MM.1S (cell line): ENCODE data around the gene WIPF3.

Source experiments
- DNase-seq: peaks from one replicate; pipeline ENCODE4 v3.0.0-alpha.2; 2015
- H2AFZ ChIP-seq: fragments of 300-600 bp; sonication (generic); 2 replicates; pipeline ENCODE4 v1.6.0; 2016; ENCODE audit warnings: antibody characterized with exemption, low read length
- H3F3A ChIP-seq: fragments of 300-600 bp; sonication (generic); 2 replicates; pipeline ENCODE4 v1.6.1; 2016; ENCODE audit warnings: mild to moderate bottlenecking, antibody characterized with exemption, low read length, moderate library complexity, mixed read lengths; ENCODE audit not compliant: insufficient read depth
- H3K27ac ChIP-seq: fragments of 300-600 bp; sonication (generic); 2 replicates; pipeline ENCODE4 v1.5.1; 2016; ENCODE audit warnings: mild to moderate bottlenecking, low read length
- H3K27me3 ChIP-seq: fragments of 300-600 bp; sonication (generic); replicated peaks from 2 replicates; pipeline ENCODE4 v1.6.0; 2016; ENCODE audit warnings: low read length; ENCODE audit not compliant: insufficient read depth
- H3K36me3 ChIP-seq: fragments of 300-600 bp; sonication (generic); replicated peaks from 2 replicates; pipeline ENCODE4 v1.6.1; 2016; ENCODE audit warnings: mild to moderate bottlenecking, low read length, mixed read lengths; ENCODE audit not compliant: insufficient read depth
- H3K4me1 ChIP-seq: fragments of 300-600 bp; sonication (generic); 2 replicates; pipeline ENCODE4 v1.6.1; 2016; ENCODE audit warnings: low read length, mixed read lengths
- H3K4me2 ChIP-seq: fragments of 300-600 bp; sonication (generic); 2 replicates; pipeline ENCODE4 v1.6.0; 2016; ENCODE audit warnings: low read depth, low read length
- H3K4me3 ChIP-seq: fragments of 300-600 bp; sonication (generic); 2 replicates; pipeline ENCODE4 v1.5.1; 2016; ENCODE audit warnings: low read length, mixed read lengths
- H3K79me2 ChIP-seq: fragments of 300-600 bp; sonication (generic); 2 replicates; pipeline ENCODE4 v1.6.1; 2016; ENCODE audit warnings: mixed run types, low read length, mixed read lengths
- H3K9ac ChIP-seq: fragments of 300-600 bp; sonication (generic); 2 replicates; pipeline ENCODE4 v1.6.1; 2016; ENCODE audit warnings: low read length, mixed read lengths
- H3K9me2 ChIP-seq: fragments of 300-600 bp; sonication (generic); replicated peaks from 2 replicates; pipeline ENCODE4 v1.6.1; 2016; ENCODE audit warnings: mild to moderate bottlenecking, low read length, mixed read lengths; ENCODE audit not compliant: insufficient read depth
- H3K9me3 ChIP-seq: fragments of 300-600 bp; sonication (generic); replicated peaks from 2 replicates; pipeline ENCODE4 v1.6.1; 2016; ENCODE audit warnings: mild to moderate bottlenecking, low read length, mixed read lengths; ENCODE audit not compliant: insufficient read depth
- H4K20me1 ChIP-seq: fragments of 300-600 bp; sonication (generic); 2 replicates; pipeline ENCODE4 v1.6.1; 2016; ENCODE audit warnings: mild to moderate bottlenecking, low read length, moderate library complexity, mixed read lengths; ENCODE audit not compliant: insufficient read depth
- CTCF ChIP-seq: fragments of 300-600 bp; sonication (generic); IDR thresholded peaks from 2 replicates; pipeline ENCODE4 v1.5.1; 2016; ENCODE audit warnings: antibody characterized with exemption, low read length, mixed read lengths
- EZH2 ChIP-seq: fragments of 300-600 bp; sonication (generic); optimal IDR thresholded peaks from 2 replicates; pipeline ENCODE3; 2017; ENCODE audit warnings: low read depth, mild to moderate bottlenecking, antibody characterized with exemption, low read length, mixed read lengths
- EZH2phosphoT487 ChIP-seq: fragments of 300-600 bp; sonication (generic); IDR thresholded peaks from 2 replicates; pipeline ENCODE4 v1.6.1; 2018; ENCODE audit warnings: antibody characterized with exemption, low read length

Gene WIPF3

GRCh38 chr7:29921404-29922010 is 115.2 kb downstream of the WIPF3 start:
- Histone ChIP-seq H3K79me2 (no peaks in the 10 kb centered on the region), H3K27ac (no peak overlapping the region), H3K4me3 (no peak overlapping the region), H3K9me2 (no peaks in the 10 kb centered on the region), H3K9me3 (no peaks in the 10 kb centered on the region), H3K9ac (no peak overlapping the region), H2AFZ (no peak overlapping the region), H3K36me3 (no peaks in the 10 kb centered on the region), H3K4me2 (no peak overlapping the region), H3K4me1 (no peaks in the 10 kb centered on the region), H3K27me3 (no peaks in the 10 kb centered on the region), H4K20me1 (no peaks in the 10 kb centered on the region), H3F3A (no peaks in the 10 kb centered on the region)
- peak; percentile 92 for TF ChIP-seq CTCF
- no peak for TF ChIP-seq EZH2
- peak; percentile 58 for DNase-seq

GRCh38 chr7:29922921-29923700 is 116.8 kb downstream of the WIPF3 start:
- H3K9ac ChIP-seq: no peak overlapping the region
- H3K4me1 ChIP-seq: no peaks in the 10 kb centered on the region
- H3F3A ChIP-seq: no peaks in the 10 kb centered on the region
- no peak overlapping the region for H2AFZ ChIP-seq
- H4K20me1 ChIP-seq: no peaks in the 10 kb centered on the region
- H3K27ac ChIP-seq: no peak overlapping the region
- no peaks in the 10 kb centered on the region for H3K27me3 ChIP-seq
- H3K4me2 ChIP-seq: no peak overlapping the region
- H3K79me2 ChIP-seq: no peaks in the 10 kb centered on the region
- H3K36me3 ChIP-seq: no peaks in the 10 kb centered on the region
- no peaks in the 10 kb centered on the region for H3K9me2 ChIP-seq
- TF ChIP-seq CTCF: no peak
- no peak for TF ChIP-seq EZH2phosphoT487
- TF ChIP-seq EZH2: no peak
- no peak overlapping the region for H3K4me3 ChIP-seq
- DNase-seq: no peak
- no peaks in the 10 kb centered on the region for H3K9me3 ChIP-seq

- Histone ChIP-seq H3K36me3 (no peaks in the 10 kb centered on the region), H3K4me1 (no peaks in the 10 kb centered on the region), H3K9ac (no peak overlapping the region), H3K4me3 (no peak overlapping the region), H3K4me2 (no peak overlapping the region), H4K20me1 (no peaks in the 10 kb centered on the region), H3K79me2 (no peaks in the 10 kb centered on the region), H3K9me3 (no peaks in the 10 kb centered on the region), H2AFZ (no peak overlapping the region), H3F3A (no peaks in the 10 kb centered on the region), H3K9me2 (no peaks in the 10 kb centered on the region), H3K27ac (no peak overlapping the region), H3K27me3 (no peaks in the 10 kb centered on the region)
- DNase-seq: no peak
- TF ChIP-seq EZH2 (no peak), EZH2phosphoT487 (no peak), CTCF (no peak)
Measured at GRCh38 chr7:29924006-29924405, 117.7 kb downstream of the WIPF3 start.
